COLO668 (cell line): ENCODE results near the gene HMCN2.
"Not testable (repeated sequence)": the region's sequence is repeated elsewhere in the genome, so short reads cannot be mapped to it uniquely, and the experiment has no call there.

Source experiments
- DNase-seq: peaks from one replicate; lab custom pipeline; 2025; ENCODE audit not compliant: unreplicated experiment; lab: John Stamatoyannopoulos, UW

HMCN2 gene

DNA sequence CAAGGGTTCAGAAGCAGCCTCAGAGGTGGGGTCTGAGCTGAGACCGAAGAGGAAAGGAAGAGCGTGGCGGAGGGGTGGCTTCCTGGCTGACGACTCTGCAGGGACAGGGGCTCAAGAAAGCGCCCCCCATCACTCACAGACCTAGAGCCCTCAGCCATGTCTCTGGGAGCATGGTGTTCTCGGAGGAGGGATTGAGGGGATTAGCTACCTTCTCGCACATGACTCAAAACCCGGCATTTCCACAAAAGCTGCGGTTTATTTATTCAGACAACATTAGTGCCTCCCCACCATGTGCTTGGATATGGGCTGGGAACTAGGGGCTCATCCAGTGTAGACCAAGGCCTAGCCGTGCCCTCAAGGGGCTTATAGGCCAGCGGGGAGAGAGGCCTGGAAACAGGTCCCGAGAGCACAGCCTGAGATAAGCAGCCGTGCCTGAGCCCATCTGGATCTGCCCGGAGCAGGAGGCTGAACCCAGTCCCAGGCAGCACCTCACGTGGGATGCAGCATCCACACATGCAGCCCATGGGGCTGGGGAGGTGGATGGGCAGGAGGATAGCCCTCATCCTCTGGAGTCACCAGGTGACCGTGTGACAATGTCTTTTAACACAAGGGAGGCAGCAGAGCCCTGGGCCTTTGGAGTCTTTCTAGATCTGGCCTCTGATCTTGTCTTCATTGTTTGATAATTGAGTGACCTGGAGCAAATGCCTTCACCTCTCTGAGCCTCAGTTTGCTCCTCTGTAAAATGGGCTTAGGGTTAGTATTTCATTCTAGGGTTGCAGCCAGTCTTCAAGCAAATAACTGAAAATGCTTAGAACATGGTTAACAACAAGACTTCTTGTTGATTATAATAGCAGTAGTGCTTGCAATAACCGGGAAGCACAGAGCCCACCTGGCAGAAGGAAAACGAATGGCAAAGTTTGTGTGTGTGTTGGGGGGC lies 878 bp upstream of the HMCN2 start:
- DNase-seq, result no peak

DNA sequence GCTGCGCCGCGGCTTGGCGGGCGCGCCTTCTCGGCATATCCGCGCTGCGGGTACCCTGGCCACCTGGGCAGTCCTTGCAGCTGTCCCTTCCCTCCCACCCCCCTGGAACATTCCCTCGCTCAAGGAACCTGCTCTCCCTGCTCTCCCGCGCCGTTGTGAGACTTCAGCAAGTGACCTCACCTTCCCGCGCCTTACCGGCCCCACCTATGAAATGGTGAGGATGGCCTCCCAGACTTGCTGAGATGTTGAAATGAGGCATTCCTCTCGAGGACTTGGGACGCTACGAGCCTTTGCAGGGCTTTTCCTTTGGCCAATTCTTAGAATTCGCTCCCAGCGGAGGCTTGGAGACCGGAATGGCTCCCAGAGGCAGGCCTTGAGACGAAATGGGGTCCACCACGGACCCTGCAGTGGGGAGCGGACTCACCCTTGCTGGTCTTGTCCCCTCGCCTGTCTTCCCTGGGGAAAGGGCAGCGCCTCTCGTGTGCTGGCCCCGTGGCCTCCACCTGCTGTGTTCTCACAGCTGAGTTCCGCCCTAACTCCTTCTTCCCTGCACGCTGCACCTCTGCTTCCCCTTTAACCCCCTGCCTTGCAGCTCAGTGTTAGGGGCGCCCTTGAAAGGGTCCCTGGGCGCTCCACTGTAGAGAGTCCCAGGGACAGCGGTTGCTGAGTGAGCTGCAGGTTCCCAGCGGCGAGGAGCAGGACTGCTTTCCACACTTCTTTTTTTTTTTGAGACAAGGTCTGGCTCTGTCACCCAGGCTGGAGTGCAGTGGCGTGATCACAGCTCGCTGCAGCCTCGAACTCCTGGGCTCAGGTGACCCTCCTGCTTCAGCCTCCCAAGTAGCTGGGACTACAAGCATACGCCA lies 907 bp downstream of the HMCN2 start:
- no peak for DNase-seq

GRCh38 chr9:130267930-130268329 lies 2.4 kb downstream of the HMCN2 start:
- DNase-seq, result no peak

- DNase-seq, result peak; percentile 37
Measured at GRCh38 chr9:130268521-130269211, 3.1 kb downstream of the HMCN2 start.

GRCh38 chr9:130271473-130271872 lies 5.9 kb downstream of the HMCN2 start:
- no peak for DNase-seq

- no peak for DNase-seq
Measured at GRCh38 chr9:130275156-130275555, 9.6 kb downstream of the HMCN2 start.

- no peak for DNase-seq
Measured at GRCh38 chr9:130276121-130276520, 10.6 kb downstream of the HMCN2 start.

DNA sequence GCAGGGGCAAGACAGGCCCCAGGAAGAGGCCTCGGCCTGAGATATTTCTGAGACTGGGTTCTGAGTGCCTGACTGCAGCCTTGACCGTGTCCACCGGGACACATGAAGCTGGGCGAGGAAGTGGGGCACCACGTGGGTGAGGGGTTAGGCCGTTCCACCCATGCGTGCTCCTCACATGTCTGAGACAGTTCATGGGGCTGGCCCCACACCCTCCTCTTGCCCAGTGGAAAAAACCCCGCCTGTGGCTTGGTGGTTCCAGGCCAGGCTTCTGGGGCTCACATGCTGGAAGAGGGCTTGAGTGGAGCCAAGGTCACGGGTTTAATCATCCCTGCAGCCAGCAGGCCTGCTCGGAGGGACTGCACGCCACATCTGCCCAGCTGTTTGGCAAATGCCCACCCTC lies 11.4 kb downstream of the HMCN2 start:
- DNase-seq, result no peak

- not testable (repeated sequence) for DNase-seq
Measured at GRCh38 chr9:130277525-130277924, 12.0 kb downstream of the HMCN2 start.

- DNase-seq, result no peak
Measured at GRCh38 chr9:130283539-130284248, 18.1 kb downstream of the HMCN2 start.

- DNase-seq, result no peak
Measured at GRCh38 chr9:130284249-130284625, 18.7 kb downstream of the HMCN2 start.

GRCh38 chr9:130284690-130285089 lies 19.1 kb downstream of the HMCN2 start:
- no peak for DNase-seq

DNA sequence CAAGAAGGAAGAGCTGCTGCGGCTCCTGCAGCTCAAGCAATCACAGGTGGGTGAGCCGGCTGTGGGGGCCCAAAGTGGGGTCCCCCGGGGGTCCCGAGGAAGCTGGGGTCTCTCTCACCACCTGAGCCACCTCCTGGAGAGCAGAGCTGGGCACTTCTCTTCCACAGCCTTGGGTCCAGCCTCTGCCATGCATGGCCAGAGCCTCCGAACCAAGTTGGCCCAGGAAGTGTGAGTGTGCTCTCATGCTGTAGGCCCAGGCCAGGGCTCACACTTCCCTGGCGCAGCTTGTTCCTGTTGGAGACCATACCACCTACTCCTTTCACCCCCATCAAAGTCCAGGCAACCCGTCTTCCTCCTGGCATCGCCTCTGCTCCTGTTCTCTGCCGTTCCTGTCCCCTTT lies 19.7 kb downstream of the HMCN2 start:
- DNase-seq, result no peak

DNA sequence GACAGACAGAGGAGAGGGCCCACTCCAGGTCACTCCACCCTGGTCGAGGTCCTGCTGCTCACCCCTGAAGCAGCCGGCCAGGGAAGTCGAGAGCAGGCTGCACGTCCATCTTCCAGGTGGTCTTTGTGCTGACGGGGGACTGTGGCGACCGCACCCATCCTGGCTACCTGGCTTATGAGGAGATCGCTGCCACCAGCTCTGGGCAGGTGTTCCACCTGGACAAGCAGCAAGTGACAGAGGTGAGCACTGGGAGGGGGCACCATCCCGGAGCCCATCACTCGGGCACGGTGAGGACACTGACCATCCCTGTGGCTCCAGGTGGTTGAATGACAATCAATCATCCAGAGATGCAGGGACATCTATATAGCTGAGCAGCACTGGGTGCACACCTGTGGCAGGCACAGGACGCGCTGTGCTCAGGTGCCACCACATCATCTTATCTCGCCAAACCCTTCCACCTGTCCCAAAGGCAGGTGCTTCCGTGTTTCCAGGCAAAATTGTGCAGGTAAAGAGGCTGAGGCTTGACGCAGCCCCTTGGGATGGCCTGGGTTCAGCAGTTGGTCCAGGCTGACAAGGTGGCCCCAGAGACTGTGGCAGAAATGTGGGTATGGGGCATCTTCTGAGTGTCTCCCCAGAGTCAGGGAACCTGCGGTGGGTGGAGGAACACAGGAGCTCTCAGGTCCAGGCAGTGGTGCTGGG lies 20.7 kb downstream of the HMCN2 start:
- DNase-seq, result no peak

DNA sequence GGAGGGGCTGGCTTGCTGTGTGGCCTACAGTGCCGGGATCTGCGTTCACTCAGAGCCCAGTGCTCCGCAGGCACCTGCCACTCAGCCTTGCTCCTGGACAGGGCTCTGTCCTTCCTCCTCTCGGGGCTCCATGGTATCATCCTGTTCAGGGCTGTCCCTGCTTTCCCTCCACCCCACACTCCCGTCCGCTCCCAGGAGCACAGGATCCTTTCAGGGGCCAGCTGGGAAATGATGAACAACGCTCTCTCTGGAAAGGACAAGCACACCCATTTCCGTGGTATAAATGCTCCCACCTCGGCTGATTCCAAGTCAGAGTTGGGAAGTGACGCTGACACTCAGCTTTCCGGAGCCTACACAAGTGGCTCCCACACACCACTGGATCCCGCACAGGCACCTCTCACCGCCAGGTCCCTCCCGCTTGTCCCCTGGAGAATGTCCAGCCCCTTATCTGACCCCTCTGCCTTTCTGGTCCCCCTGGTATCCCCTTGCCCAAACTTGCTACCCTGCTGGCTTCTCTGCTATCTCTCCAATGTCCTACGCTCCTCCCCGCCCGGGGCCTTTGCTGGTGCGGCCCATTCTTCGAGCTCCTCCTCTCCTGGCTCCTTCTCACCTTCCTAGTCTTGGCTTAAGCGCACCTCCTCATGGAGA lies 21.3 kb downstream of the HMCN2 start:
- DNase-seq, result no peak

GRCh38 chr9:130287736-130288135 lies 22.2 kb downstream of the HMCN2 start:
- no peak for DNase-seq

DNA sequence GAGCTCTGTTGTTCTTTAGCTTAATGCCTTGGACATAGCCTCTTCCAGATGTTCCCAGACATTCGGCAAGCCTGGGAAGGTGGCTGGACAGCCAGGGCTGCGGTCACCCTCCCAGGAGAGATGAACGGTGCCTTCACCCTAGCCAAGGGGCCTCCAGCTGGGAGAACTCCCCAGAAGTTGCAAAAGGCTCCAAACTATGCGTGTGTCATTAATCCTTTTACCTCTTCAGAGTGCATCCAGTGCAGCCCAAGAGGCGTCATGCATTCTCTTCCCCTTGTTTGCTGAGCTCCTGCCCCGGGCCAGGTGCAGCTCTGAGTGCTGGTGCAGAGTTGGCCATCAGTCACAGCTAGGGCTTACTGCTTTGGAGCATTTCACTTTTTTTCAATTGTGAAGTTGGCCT lies 22.8 kb downstream of the HMCN2 start:
- no peak for DNase-seq

GRCh38 chr9:130288926-130289690 lies 23.5 kb downstream of the HMCN2 start:
- no peak for DNase-seq

GRCh38 chr9:130289711-130290241 lies 24.2 kb downstream of the HMCN2 start:
- no peak for DNase-seq
